AG20443 (cell line): ENCODE measurements around the gene BAHCC1.

Source experiments
- DNase-seq: peaks from one replicate; pipeline ENCODE4 v3.0.0; 2012; ENCODE audit warnings: low spot score, mixed read lengths

BAHCC1 gene

GRCh38 chr17:81398176-81398831, 3.0 kb downstream of the BAHCC1 start:
- DNase-seq, result no peak

GRCh38 chr17:81398832-81399411, 3.7 kb downstream of the BAHCC1 start:
- DNase-seq, result no peak

GRCh38 chr17:81399481-81400153, 4.4 kb downstream of the BAHCC1 start:
- DNase-seq, result no peak

GRCh38 chr17:81400154-81400977, 5.1 kb downstream of the BAHCC1 start:
- DNase-seq, result peak; percentile 48

- peak; percentile 60 for DNase-seq
Measured at GRCh38 chr17:81400996-81401722, 5.9 kb downstream of the BAHCC1 start.

GRCh38 chr17:81401723-81402529, 6.7 kb downstream of the BAHCC1 start:
- no peak for DNase-seq

- no peak for DNase-seq
Measured at GRCh38 chr17:81402530-81402941, 7.3 kb downstream of the BAHCC1 start.

GRCh38 chr17:81402981-81403467, 7.8 kb downstream of the BAHCC1 start:
- DNase-seq, result no peak

- DNase-seq, result no peak
Measured at GRCh38 chr17:81403671-81404534, 8.6 kb downstream of the BAHCC1 start.

- no peak for DNase-seq
Measured at GRCh38 chr17:81404558-81405165, 9.4 kb downstream of the BAHCC1 start.

GRCh38 chr17:81405411-81405872, 10.2 kb downstream of the BAHCC1 start:
- no peak for DNase-seq

GRCh38 chr17:81406117-81406953, 11.1 kb downstream of the BAHCC1 start:
- DNase-seq, result no peak

- no peak for DNase-seq
Measured at GRCh38 chr17:81408049-81408448, 12.8 kb downstream of the BAHCC1 start.

GRCh38 chr17:81409190-81409935, 14.1 kb downstream of the BAHCC1 start:
- DNase-seq, result no peak

- no peak for DNase-seq
Measured at GRCh38 chr17:81410852-81411251, 15.6 kb downstream of the BAHCC1 start.

GRCh38 chr17:81411305-81411704, 16.0 kb downstream of the BAHCC1 start:
- DNase-seq, result no peak

- no peak for DNase-seq
Measured at GRCh38 chr17:81412490-81413093, 17.3 kb downstream of the BAHCC1 start.
